Right lobe of liver (tissue), 6 donors: ENCODE data around the gene IGFALS. TPM values are rescaled to one million over a fixed set of nuclear protein-coding genes. Genes with fewer than 3 reads are reported as not detected.

Source experiments
- ATAC-seq, 4 donors: fragments of 200-7000 bp; cut with Tn5 transposase; one replicate each; pipeline ENCODE4 v1.9.1; 2020; ENCODE audit warnings: mild to moderate bottlenecking in 4 of 4, moderate library complexity in 4 of 4
- DNase-seq, 3 donors: peaks; one replicate each; pipeline ENCODE4 v3.0.0-alpha.2; 2020
- H3K27ac ChIP-seq, 3 donors: fragments of 200-600 bp; one replicate each; pipeline ENCODE4 v1.8.0; 2022
- H3K27me3 ChIP-seq, 2 donors: fragments of 200-600 bp; one replicate each; pipeline ENCODE4 v1.8.0; 2022
- H3K36me3 ChIP-seq, 4 donors: fragments of 200-600 bp; sonication (generic) in 1 of 4; one replicate each; pipeline versions ENCODE4 v1.5.1 to v1.8.0; 2017 to 2022; ENCODE audit warnings: control low read depth in 1 of 4
- H3K4me1 ChIP-seq, 4 donors: fragments of 200-600 bp; sonication (generic) in 1 of 4; one replicate each; pipeline versions ENCODE4 v1.5.1 to v1.8.0; 2017 to 2022; ENCODE audit warnings: control low read depth in 1 of 4
- H3K4me3 ChIP-seq, 3 donors: fragments of 200-600 bp; one replicate each; pipeline ENCODE4 v1.8.0; 2022
- H3K9me3 ChIP-seq, 4 donors: fragments of 200-600 bp; sonication (generic) in 1 of 4; one replicate each; pipeline versions ENCODE4 v1.5.1 to v1.8.0; 2017 to 2022; ENCODE audit warnings: control low read depth in 1 of 4
- CTCF ChIP-seq, 4 donors: fragments of 200-600 bp in 3 of 4; fragments of 450-650 bp in 1 of 4; IDR thresholded peaks; one replicate each; pipeline versions ENCODE4 v1.5.1 to v1.8.0; 2016 to 2022; ENCODE audit warnings: antibody characterized with exemption in 4 of 4, mild to moderate bottlenecking in 2 of 4
- POLR2A ChIP-seq: fragments of 450-650 bp; IDR thresholded peaks from one replicate; pipeline ENCODE4 v1.6.1; 2017; ENCODE audit warnings: antibody characterized with exemption, mild to moderate bottlenecking
- WGBS: methylation state at CpG from one replicate; pipeline ENCODE4 v1.1.6; 2018; ENCODE audit warnings: low coverage, low lambda C conversion rate; ENCODE audit not compliant: insufficient coverage; ENCODE audit errors: missing lambda C conversion rate; 5-methylcytosine and 5-hydroxymethylcytosine counted together
- intact Hi-C, 2 donors: fragments of 100-400 bp; cut with DNase I; formaldehyde crosslinking; loops; one replicate each; pipeline versions ENCODE4 v1.11.2 to v1.14.1; 2022
- total RNA-seq, 6 experiments: library from RNA; depleted of rRNA in 2 of 6; stranded (reverse); fragments of >200 nt in 2 of 6; fragmentation: NEBNext Ultra II Directional in 3 of 6; extraction: Animal tissue kit (Norgen Biotek cat#: 25700) in 3 of 6; gene quantifications; one replicate each; pipeline versions ENCODE4 v1.1.0 to v1.2.4, GENCODE V29; 2016 to 2023
- donor health status: DM: no; HTN: yes; CAD: no.
- donor health status: DM: no; HTN: no; CAD: no.
- donor health status: DM: no; HTN: no; CAD: no.
- donor health status: DM: no; HTN: yes; CAD: no.
- donor health status: DM: no; HTN: yes; CAD: no.

Gene IGFALS
- total RNA-seq, 6 experiments from 2014 or later, result 38.7 to 124 (median 85.3) TPM

GRCh38 chr16:1775006-1775845 lies 18.3 kb downstream of the IGFALS start:
- peak in 2 of 3 donors; percentile 52 to 54 for DNase-seq
- Histone ChIP-seq H3K27ac (no peak overlapping the region), H3K4me1 (peaks cover 0 to 26% (median 12%) of the 10 kb centered on the region in 4 donors), H3K9me3 (no peaks in the 10 kb centered on the region), H3K27me3 (no peaks in the 10 kb centered on the region), H3K36me3 (peaks cover 0 to 22% (median 3%) of the 10 kb centered on the region in 4 donors), H3K4me3 (no peak overlapping the region)
- intact Hi-C loops, result loop anchor here in 1 of 2 donors (5.0 kb wide), 1 partner anchor 47 kb away; no protein-coding TSS in a partner anchor
- WGBS, result 64% methylated on average over 4 of the region's 30 CpGs
- TF ChIP-seq POLR2A, result no peak
- no peak for TF ChIP-seq CTCF (IDR thresholded peaks at IDR 0.05)
- no peak for ATAC-seq

- TF ChIP-seq CTCF (IDR thresholded peaks at IDR 0.05) (no peak), POLR2A (no peak)
- Histone ChIP-seq H3K9me3 (no peaks in the 10 kb centered on the region), H3K36me3 (peaks cover 0 to 22% (median 2%) of the 10 kb centered on the region in 4 donors), H3K4me1 (peaks cover 0 to 22% (median 8%) of the 10 kb centered on the region in 4 donors), H3K27ac (no peak overlapping the region), H3K4me3 (peak overlapping the region; percentile 94 to 100 (median 98)), H3K27me3 (no peaks in the 10 kb centered on the region)
- DNase-seq, result peak in 2 of 3 donors; percentile 47 to 51
- WGBS, result no CpG with 5 or more reads among the region's 7 CpGs
- no peak for ATAC-seq
- intact Hi-C loops, result no loop called here
These were observed 19.1 kb downstream of the IGFALS start for GRCh38 chr16:1774448-1774780.

GRCh38 chr16:1773703-1774447 lies 19.6 kb downstream of the IGFALS start:
- Histone ChIP-seq H3K27me3 (no peaks in the 10 kb centered on the region), H3K4me1 (peaks cover 0 to 22% (median 6%) of the 10 kb centered on the region in 4 donors), H3K9me3 (no peaks in the 10 kb centered on the region), H3K36me3 (peaks cover 0 to 22% (median 2%) of the 10 kb centered on the region in 4 donors), H3K4me3 (peak overlapping the region; percentile 94 to 100 (median 98)), H3K27ac (peak overlapping the region; percentile 81 to 93 (median 84))
- intact Hi-C loops, result no loop called here
- TF ChIP-seq CTCF (IDR thresholded peaks at IDR 0.05) (peak in 1 of 4 donors; percentile 3), POLR2A (no peak)
- WGBS, result 0% methylated on average over 2 of the region's 45 CpGs
- peak in 2 of 3 donors; percentile 55 to 77 for DNase-seq
- peak in 1 of 4 donors; percentile 3 for ATAC-seq

- Histone ChIP-seq H3K4me3 (peak within 1 kb of the TSS; percentile 94 to 100 (median 98)), H3K27me3 (no peaks in the 10 kb centered on the region), H3K9me3 (no peaks in the 10 kb centered on the region), H3K27ac (peak within 1 kb of the TSS; percentile 81 to 93 (median 84)), H3K4me1 (peaks cover 0 to 22% (median 6%) of the 10 kb centered on the region in 4 donors), H3K36me3 (peaks cover 0 to 22% (median 2%) of the 10 kb centered on the region in 4 donors)
- peak; percentile 60 to 77 (median 69) for ATAC-seq
- intact Hi-C loops, result no loop called here
- WGBS, result 0% methylated on average over 3 of the region's 108 CpGs
- DNase-seq, result peak; percentile 87
- TF ChIP-seq CTCF (IDR thresholded peaks at IDR 0.05) (peak; percentile 70 to 90 (median 79)), POLR2A (peak; percentile 51)
These were observed 20.4 kb downstream of the IGFALS start, which contains the start of gene MRPS34 for GRCh38 chr16:1772908-1773702. TSS of gene MRPS34 (minus strand) at chr16:1773134. CDS start at chr16:1773119, 15 bp downstream.
